ENCODE data around the gene CORIN.

The CORIN gene

GRCh38 chr4:47641755-47642154, 196.1 kb downstream of the CORIN start:
- DNase-seq (ENCODE audit: low read depth) = no peak

- no peak for DNase-seq (ENCODE audit: low read depth)
Observed at GRCh38 chr4:47640911-47641310, 197.0 kb downstream of the CORIN start.

- no peak for DNase-seq (ENCODE audit: low read depth)
Observed at GRCh38 chr4:47639531-47639930, 198.3 kb downstream of the CORIN start.

- DNase-seq (ENCODE audit: low read depth) = no peak
Observed at GRCh38 chr4:47631161-47631560, 206.7 kb downstream of the CORIN start.

GRCh38 chr4:47624031-47624441, 213.8 kb downstream of the CORIN start:
- DNase-seq (ENCODE audit: low read depth) = no peak

- DNase-seq (ENCODE audit: low read depth) = no peak
Observed at GRCh38 chr4:47621181-47621580, 216.7 kb downstream of the CORIN start.

GRCh38 chr4:47619691-47620090, 218.2 kb downstream of the CORIN start:
- no peak for DNase-seq (ENCODE audit: low read depth)

- no peak for DNase-seq (ENCODE audit: low read depth)
Observed at GRCh38 chr4:47617607-47618006, 220.3 kb downstream of the CORIN start.

- DNase-seq (ENCODE audit: low read depth) = no peak
Observed at GRCh38 chr4:47615385-47615784, 222.5 kb downstream of the CORIN start.

GRCh38 chr4:47612116-47613023, 225.5 kb downstream of the CORIN start:
- no peak for DNase-seq (ENCODE audit: low read depth)

GRCh38 chr4:47606482-47606881, 231.4 kb downstream of the CORIN start:
- no peak for DNase-seq (ENCODE audit: low read depth)

GRCh38 chr4:47598896-47599295, 239.0 kb downstream of the CORIN start:
- no peak for DNase-seq (ENCODE audit: low read depth)

- no peak for DNase-seq (ENCODE audit: low read depth)
Observed at GRCh38 chr4:47598320-47598719, 239.5 kb downstream of the CORIN start.

- no peak for DNase-seq (ENCODE audit: low read depth)
Observed at GRCh38 chr4:47597696-47598095, 240.2 kb downstream of the CORIN start.

GRCh38 chr4:47590325-47590724, 247.5 kb downstream of the CORIN start:
- no peak for DNase-seq (ENCODE audit: low read depth)

GRCh38 chr4:47579235-47579634, 258.6 kb downstream of the CORIN start:
- DNase-seq (ENCODE audit: low read depth) = no peak

- DNase-seq (ENCODE audit: low read depth) = no peak
Observed at GRCh38 chr4:47577779-47578553, 259.9 kb downstream of the CORIN start.

GRCh38 chr4:47572981-47573380, 264.9 kb downstream of the CORIN start:
- no peak for DNase-seq (ENCODE audit: low read depth)

GRCh38 chr4:47570816-47571215, 267.1 kb downstream of the CORIN start:
- no peak for DNase-seq (ENCODE audit: low read depth)

GRCh38 chr4:47567511-47567910, 270.4 kb downstream of the CORIN start:
- DNase-seq (ENCODE audit: low read depth) = no peak

- DNase-seq (ENCODE audit: low read depth) = no peak
Observed at GRCh38 chr4:47566969-47567368, 270.9 kb downstream of the CORIN start.

- no peak for DNase-seq (ENCODE audit: low read depth)
Observed at GRCh38 chr4:47566566-47566965, 271.3 kb downstream of the CORIN start.

- no peak for DNase-seq (ENCODE audit: low read depth)
Observed at GRCh38 chr4:47562297-47562696, 275.6 kb downstream of the CORIN start.
